ENCODE data around the gene BASP1.

BASP1 gene

DNA sequence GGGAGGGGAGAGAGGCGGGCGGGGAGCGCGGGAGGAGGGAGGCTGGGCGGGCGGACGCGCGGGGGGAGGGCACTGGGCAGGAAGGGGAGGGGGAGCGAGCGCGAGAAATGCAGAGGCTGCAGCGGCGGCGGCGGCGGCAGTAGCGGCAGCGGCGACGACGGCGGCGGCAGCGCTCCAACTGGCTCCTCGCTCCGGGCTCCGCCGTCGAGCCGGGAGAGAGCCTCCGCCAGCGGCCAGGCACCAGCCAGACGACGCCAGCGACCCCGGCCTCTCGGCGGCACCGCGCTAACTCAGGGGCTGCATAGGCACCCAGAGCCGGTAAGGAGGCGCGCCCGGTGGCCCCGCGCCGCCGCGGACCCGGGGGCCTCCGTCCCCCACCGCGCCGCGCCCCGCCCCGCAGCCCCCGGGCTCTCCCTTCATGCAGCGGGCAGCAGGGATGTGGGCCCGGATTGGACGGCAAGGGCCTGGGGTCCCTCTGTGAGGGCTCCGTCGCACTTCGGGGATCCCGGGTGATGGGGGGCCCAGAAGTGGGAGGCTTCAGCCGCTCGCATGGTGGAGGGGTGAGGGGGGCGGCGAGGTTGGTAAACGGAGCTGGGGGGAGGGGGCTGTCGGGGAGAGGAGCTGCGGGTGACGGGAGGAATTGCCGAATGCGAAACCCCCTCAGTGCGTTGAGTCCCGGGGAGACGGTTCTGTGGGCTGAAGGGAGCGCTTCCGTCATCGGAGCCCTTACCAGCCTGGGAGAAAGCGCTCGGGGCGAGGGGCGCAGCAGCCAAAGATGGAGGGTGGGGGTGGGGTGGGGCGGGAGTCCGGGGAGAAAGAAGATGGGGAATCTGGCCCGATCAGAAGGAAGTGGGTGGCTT, at the start of gene BASP1:
TSS of gene BASP1 (plus strand) at position 139 of the 860 bp plus-strand sequence. CDS start 57,586 bp downstream, outside the sequence.
- DNase-seq (ENCODE audit: low read depth in 3 of 3): peak in 1 of 3 donors; percentile 24

- no peak for DNase-seq (ENCODE audit: low read depth in 3 of 3)
Observed at GRCh38 chr5:17169507-17169906, 47.9 kb upstream of the BASP1 start.

- no peak for DNase-seq (ENCODE audit: low read depth in 3 of 3)
Observed at GRCh38 chr5:17172791-17173190, 44.6 kb upstream of the BASP1 start.

- DNase-seq (ENCODE audit: low read depth in 3 of 3): no peak
Observed at GRCh38 chr5:17174965-17175364, 42.5 kb upstream of the BASP1 start.

DNA sequence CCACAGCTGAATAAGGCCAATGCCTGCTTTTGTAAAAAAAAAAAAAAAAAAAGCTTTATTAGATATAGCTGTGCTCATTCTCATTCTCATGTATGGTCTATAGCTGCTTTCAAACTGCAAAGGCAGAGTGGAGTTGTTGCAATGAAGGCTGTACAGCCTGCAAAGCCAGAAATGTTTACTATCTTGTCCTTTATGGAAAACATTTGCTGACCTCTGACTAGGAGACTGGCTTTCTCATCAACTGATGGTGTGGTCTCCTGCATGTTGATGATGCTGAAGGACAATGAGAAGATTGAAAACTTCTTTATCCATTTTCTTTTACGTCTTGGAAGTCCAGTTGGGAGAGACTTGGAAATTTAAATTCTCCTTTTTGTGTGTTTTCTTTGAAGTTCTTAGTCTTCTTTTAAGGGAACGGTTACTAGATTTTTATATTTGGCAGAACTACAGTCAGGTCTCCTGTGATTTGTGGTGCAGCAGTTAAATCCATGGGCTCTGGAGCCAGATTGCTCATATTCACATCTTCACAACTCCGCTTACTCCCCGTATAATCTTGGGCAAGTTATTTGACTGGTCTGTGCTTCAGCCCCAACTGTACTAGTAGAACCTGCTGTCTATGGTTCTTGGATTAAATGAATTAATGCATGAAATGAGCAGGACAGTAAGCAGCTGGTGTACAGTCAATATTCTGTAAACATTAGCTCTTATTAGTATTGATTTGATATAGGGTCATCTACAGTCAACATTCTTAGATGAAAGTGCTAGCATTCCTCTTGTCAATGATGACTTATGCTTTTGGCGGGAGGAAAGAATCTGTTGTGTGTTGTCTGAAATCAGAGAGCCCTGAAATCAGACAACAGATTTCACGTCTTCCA, 39.7 kb upstream of the BASP1 start:
- no peak for DNase-seq (ENCODE audit: low read depth in 3 of 3)

- no peak for DNase-seq (ENCODE audit: low read depth in 3 of 3)
Observed at GRCh38 chr5:17178373-17178675, 39.1 kb upstream of the BASP1 start.

GRCh38 chr5:17180330-17180843, 37.0 kb upstream of the BASP1 start:
- DNase-seq (ENCODE audit: low read depth in 3 of 3): no peak

DNA sequence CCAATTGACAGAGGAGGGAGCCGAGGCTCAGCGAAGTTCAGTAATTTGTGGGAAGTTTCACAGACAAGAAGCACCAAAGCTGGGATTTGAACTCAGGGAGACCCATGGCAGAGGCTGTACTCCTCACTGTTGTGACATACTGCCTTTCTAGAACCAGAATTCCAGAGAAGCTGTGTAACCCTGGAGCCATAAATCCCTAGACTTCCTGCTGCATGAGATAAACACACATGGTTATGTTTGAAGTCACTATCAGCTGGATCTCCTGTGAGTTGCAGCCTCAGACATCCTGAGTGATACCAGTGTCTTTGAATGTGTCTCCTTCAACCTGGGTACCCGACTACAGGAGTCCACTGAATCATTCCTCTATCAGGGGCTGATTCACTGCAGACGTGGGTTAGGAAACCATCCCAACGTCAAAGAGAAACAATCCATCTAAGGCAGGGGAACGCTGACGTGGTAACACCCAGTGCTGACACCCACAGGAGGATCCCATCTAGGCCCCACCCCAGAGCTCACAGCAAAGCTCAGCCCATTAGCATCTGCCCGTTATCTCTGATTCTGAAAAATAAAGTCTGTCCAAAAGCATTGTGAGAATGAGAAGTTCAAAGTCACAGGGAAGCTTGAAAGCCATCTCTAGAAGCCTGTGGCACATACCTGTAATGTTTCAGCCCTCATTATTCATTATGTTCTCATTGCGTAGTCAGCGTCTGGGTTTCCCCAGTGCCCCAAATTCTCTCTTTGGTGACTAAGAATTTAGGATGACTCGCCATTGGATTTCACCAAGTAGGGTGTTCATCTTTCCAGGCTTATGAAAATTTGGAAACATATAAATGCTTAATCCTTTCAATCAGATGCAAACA, 36.3 kb upstream of the BASP1 start:
- DNase-seq (ENCODE audit: low read depth in 3 of 3): peak in 1 of 3 donors; percentile 22

GRCh38 chr5:17182494-17182893, 34.9 kb upstream of the BASP1 start:
- no peak for DNase-seq (ENCODE audit: low read depth in 3 of 3)

DNA sequence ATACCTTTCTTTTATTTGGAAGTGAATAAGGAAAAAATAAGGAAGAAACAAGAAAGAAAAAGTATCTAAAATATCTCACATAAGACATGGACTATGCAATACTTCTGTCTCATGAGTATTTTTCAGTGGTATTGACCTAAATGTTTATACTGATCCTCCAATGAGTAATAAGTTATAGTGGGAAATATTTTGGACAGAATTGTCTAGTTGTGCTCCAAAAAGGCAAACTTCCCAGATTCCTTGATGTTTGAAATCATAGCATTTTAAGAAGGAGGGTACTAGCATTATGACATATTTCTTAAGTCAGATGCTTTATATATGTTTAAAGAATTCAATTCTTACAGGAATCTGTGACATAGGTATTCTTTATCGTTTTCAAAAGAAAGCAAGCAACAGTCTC, 34.5 kb upstream of the BASP1 start:
- no peak for DNase-seq (ENCODE audit: low read depth in 3 of 3)

DNA sequence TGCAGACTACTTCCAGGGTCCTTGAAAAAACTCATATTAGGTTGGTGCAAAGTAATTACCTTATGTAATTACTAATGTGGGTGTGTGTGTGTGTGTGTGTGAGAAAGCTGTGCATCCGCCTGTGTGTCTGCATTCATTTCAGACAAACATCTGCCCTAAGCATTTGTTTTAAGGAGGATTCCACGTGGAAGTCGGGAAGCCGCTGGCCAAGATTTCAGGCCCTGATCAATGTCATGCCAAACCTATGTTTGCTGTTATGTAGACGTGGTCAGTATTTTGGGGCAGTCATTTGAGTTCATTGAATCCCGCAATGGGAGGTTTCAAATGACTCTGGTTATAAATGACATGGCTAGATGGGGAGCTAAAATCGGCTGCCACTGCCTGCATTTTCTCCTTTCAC, 33.6 kb upstream of the BASP1 start:
- no peak for DNase-seq (ENCODE audit: low read depth in 3 of 3)

GRCh38 chr5:17184588-17184987, 32.8 kb upstream of the BASP1 start:
- no peak for DNase-seq (ENCODE audit: low read depth in 3 of 3)

DNA sequence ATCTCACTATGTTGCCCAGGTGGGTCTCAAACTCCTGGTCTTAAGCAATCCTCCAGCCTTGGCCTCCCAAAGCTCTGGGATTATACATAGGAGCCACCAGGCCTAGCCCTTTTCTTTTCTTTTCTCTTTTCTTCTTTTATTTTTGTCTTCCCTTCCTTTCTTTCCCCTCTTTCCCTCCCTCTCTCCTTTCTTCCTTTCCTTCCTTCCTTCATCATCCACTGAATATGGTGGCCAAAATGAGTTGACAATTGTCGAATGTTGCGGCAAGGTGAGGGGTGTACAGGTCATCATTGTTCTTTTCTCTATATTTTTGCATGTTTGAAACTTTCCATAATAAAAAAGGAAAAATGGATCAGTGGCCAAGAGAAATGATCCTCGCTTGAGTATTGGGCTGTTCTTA, 32.1 kb upstream of the BASP1 start:
- DNase-seq (ENCODE audit: low read depth in 3 of 3): no peak

GRCh38 chr5:17185773-17186172, 31.7 kb upstream of the BASP1 start:
- DNase-seq (ENCODE audit: low read depth in 3 of 3): no peak

DNA sequence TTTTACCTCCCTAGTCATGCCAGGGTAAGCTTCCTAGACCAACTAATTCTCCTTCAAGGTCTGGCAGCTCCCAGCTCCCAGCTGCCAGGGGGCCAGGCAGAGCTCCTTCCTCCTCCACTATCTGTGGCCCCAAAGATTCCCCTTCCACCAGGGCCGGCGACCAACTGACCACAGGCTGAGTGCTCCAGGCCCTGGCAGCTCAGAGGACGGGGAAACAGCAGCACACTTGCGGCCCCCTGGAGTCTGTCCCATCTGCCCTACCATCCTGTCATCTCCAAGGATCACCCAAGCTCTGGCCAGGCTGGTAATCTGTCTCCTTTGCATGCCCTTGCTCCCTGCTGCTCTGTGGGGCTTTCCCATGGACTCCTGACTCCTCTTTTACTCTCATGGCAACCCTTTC, 31.2 kb upstream of the BASP1 start:
- no peak for DNase-seq (ENCODE audit: low read depth in 3 of 3)

DNA sequence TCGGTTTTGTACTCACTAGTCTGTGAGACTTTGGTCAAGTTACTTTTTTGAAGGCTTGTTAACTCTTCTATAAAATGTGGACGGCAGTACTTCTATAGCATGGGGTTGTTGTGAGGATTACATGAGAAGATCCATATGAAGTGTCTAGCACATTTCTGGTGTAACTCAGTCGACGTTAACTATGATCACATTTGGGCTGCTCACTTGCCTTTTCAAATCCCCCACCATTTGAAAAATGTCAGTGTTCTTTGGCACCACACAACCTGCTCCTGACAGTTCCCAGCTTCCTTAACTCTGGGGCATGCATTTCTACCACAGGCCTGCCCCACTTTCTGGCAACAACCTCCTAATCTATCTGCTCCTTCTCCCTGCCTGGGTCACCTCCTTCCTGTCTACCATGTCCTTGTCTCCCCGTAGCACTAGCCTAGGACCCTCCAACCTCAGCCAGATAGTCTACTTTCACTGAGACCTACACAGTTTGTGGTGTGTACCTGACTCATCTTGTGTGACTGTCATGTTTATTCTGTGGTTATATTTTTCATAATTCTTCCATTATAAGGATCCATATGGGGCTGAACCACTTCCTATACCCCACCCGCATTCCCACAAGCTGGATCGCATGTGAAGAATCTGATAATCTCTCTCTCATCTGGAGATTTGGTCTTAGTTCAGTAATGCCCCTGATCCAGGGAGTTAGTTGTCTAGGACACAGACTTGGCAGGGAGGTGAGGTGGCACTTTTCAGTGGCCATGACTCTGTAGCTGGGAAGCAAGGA, 30.2 kb upstream of the BASP1 start:
- no peak for DNase-seq (ENCODE audit: low read depth in 3 of 3)

DNA sequence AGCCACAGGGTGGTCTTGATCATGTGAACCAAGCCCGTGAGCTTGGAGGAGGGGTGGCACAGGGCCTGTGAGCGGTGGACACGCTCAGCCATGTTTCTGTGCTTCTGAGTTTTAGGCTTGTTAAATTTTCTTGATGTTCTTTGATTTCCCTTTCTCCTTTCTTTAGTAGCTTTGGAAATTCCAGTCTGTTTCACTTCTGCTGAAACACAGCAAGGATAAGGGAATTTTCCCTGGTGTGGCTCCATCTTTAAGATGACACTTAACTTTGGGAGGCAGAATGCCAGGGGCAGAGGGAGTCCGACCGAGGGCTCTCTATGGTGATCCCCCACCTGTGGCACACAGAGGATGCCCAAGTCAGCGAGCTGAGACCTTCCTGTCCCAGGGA, 29.7 kb upstream of the BASP1 start:
- no peak for DNase-seq (ENCODE audit: low read depth in 3 of 3)

GRCh38 chr5:17189381-17190036, 27.9 kb upstream of the BASP1 start:
- peak; percentile 26 to 66 (median 43) for DNase-seq (ENCODE audit: low read depth in 3 of 3)

DNA sequence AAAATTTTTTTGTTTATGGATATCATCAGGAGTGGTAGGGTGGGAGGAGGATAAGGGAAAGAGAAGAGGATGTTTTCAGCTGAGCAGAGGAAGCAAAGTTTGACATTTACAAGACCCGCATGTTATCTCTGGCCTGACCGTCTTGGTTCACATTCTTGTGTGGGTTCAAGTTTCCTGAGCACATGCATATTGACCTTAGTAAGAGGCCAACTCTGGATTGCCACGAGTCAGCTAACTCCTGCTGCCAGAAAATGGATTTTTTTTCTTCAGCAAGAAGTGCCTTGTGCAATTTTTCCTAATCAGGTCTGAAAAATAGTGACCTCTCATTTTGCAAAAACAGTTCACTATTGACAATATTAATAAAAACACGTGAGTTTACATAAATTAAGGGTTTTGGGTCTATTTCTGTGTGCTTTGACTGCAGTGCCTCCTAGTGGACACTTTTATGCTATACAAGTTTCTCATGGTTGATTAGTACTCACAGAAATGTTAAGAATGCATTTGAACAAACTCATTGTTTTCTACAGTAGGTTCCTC, 27.1 kb upstream of the BASP1 start:
- DNase-seq (ENCODE audit: low read depth in 3 of 3): no peak

GRCh38 chr5:17190799-17191391, 26.5 kb upstream of the BASP1 start:
- DNase-seq (ENCODE audit: low read depth in 3 of 3): no peak

Measured in stimulated activated CD4-positive, alpha-beta T cell treated with anti-CD3 and anti-CD28 coated beads, TNF-alpha, amount 100 ng/mL, for 48 hours (primary cell).